ENCODE measurements around the gene NPY4R2.
"Not testable (repeated sequence)": the region's sequence is repeated elsewhere in the genome, so short reads cannot be mapped to it uniquely, and the experiment has no call there.

DNA sequence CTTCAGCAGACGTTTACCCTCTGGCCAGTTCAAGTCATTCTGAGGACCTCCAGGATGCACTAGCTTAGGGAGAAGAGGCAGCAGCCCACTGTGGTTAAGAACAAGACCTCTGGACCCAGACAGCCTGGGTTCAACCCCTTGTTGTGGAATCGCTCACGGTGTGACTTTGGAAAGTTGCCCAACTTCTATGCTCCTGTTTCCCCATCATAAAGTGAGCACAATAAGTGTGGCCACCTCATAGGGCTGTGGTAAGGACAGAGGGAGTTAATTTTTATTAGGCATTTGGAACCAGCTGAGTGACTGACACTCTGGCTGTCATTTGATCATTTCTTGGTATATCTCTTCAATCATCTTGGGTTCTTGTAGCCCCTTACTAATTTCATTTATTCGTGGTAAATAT is 31.6 kb upstream of the NPY4R2 start:
- TF ChIP-seq, protein P1, sequence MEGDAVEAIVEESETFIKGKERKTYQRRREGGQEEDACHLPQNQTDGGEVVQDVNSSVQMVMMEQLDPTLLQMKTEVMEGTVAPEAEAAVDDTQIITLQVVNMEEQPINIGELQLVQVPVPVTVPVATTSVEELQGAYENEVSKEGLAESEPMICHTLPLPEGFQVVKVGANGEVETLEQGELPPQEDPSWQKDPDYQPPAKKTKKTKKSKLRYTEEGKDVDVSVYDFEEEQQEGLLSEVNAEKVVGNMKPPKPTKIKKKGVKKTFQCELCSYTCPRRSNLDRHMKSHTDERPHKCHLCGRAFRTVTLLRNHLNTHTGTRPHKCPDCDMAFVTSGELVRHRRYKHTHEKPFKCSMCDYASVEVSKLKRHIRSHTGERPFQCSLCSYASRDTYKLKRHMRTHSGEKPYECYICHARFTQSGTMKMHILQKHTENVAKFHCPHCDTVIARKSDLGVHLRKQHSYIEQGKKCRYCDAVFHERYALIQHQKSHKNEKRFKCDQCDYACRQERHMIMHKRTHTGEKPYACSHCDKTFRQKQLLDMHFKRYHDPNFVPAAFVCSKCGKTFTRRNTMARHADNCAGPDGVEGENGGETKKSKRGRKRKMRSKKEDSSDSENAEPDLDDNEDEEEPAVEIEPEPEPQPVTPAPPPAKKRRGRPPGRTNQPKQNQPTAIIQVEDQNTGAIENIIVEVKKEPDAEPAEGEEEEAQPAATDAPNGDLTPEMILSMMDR (IDR thresholded peaks at IDR 0.05; ENCODE audit: low read depth, low read length, poor library complexity, severe bottlenecking): not testable (repeated sequence)
- TF ChIP-seq EZH2phosphoT487 (IDR thresholded peaks at IDR 0.05; ENCODE audit: borderline replicate concordance, low read length): not testable (repeated sequence)

All from DOHH2 (cell line).